Neutrophil (primary cell): Measurements from ENCODE around the gene RP9.

Experiments used
- H3K27ac ChIP-seq: fragments of 200-600 bp; sonication (generic); 2 replicates; pipeline ENCODE4 v1.5.1; 2016; ENCODE audit warnings: mild to moderate bottlenecking, moderate library complexity
- H3K27me3 ChIP-seq: fragments of 200-600 bp; sonication (generic); 2 replicates; pipeline ENCODE4 v1.6.0; 2016; ENCODE audit warnings: mild to moderate bottlenecking
- H3K36me3 ChIP-seq: fragments of 200-600 bp; sonication (generic); 2 replicates; pipeline ENCODE4 v1.5.1; 2017
- H3K4me1 ChIP-seq, 2 experiments: fragments of 200-600 bp in 1 of 2; sonication (generic) in 1 of 2; 1 replicate in 1 of 2; 2 replicates in 1 of 2; pipeline versions ENCODE4 v1.5.1 to v1.6.1; 2013 to 2016; ENCODE audit warnings: low read depth in 1 of 2, low read length in 1 of 2, mild to moderate bottlenecking in 1 of 2, moderate library complexity in 1 of 2; ENCODE audit not compliant: control insufficient read depth in 1 of 2, insufficient read depth in 1 of 2
- H3K4me3 ChIP-seq, 2 experiments: fragments of 200-600 bp in 1 of 2; sonication (generic) in 1 of 2; 1 replicate in 1 of 2; 2 replicates in 1 of 2; pipeline ENCODE4 v1.5.1; 2013 to 2016; ENCODE audit warnings: low read depth in 1 of 2, low read length in 1 of 2, mild to moderate bottlenecking in 1 of 2, moderate library complexity in 1 of 2
- H3K9me3 ChIP-seq: fragments of 200-600 bp; sonication (generic); 2 replicates; pipeline ENCODE4 v1.5.1; 2016
- TF ChIP-seq, protein P1 (sequence below): fragments of 200-600 bp; sonication (generic); IDR thresholded peaks from 2 replicates; pipeline ENCODE4 v1.5.1; 2016; ENCODE audit warnings: antibody characterized with exemption

RP9 gene

DNA sequence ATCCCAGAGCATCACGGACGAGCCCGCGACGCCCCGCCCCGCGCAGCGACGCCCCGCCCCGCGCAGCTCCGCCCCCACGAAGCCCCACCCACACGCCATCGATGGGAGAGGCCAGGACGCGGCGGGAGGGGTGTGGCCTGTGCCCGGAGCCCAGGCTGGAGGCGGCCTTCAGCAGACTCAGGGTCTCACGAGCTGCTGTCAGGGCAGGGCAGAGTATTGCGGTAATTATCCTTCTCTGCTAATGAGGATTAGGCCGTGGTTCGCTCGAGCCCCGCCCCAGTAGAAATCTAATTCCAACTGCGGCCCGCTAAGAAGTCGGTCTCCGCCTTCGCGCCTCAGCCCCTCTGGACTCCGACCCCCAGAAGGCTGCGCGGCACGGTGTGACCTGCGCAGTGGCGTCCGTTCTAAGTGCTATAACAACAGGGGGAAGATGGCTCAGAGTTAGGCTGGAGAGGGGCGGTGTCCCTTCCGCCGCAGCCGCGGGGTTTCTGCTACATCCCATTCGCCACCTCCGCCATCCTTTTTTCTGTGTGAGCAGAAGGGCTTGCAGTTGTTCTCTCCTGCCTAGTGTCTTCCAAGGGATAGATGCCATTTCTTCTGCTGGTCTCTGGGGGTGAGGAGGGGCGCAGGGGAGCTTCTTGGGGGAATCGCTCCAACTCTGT is 46.3 kb downstream of the RP9 start:
- peaks cover 30 to 40% of the 10 kb centered on the region in 2 experiments for H3K4me1 ChIP-seq
- no peaks in the 10 kb centered on the region for H3K36me3 ChIP-seq
- TF ChIP-seq, protein P1, sequence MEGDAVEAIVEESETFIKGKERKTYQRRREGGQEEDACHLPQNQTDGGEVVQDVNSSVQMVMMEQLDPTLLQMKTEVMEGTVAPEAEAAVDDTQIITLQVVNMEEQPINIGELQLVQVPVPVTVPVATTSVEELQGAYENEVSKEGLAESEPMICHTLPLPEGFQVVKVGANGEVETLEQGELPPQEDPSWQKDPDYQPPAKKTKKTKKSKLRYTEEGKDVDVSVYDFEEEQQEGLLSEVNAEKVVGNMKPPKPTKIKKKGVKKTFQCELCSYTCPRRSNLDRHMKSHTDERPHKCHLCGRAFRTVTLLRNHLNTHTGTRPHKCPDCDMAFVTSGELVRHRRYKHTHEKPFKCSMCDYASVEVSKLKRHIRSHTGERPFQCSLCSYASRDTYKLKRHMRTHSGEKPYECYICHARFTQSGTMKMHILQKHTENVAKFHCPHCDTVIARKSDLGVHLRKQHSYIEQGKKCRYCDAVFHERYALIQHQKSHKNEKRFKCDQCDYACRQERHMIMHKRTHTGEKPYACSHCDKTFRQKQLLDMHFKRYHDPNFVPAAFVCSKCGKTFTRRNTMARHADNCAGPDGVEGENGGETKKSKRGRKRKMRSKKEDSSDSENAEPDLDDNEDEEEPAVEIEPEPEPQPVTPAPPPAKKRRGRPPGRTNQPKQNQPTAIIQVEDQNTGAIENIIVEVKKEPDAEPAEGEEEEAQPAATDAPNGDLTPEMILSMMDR = peak; percentile 11
- H3K27me3 ChIP-seq = no peaks in the 10 kb centered on the region
- H3K27ac ChIP-seq = peak overlapping the region; percentile 93
- H3K9me3 ChIP-seq = no peaks in the 10 kb centered on the region
- peak overlapping the region; percentile 95 to 96 for H3K4me3 ChIP-seq

DNA sequence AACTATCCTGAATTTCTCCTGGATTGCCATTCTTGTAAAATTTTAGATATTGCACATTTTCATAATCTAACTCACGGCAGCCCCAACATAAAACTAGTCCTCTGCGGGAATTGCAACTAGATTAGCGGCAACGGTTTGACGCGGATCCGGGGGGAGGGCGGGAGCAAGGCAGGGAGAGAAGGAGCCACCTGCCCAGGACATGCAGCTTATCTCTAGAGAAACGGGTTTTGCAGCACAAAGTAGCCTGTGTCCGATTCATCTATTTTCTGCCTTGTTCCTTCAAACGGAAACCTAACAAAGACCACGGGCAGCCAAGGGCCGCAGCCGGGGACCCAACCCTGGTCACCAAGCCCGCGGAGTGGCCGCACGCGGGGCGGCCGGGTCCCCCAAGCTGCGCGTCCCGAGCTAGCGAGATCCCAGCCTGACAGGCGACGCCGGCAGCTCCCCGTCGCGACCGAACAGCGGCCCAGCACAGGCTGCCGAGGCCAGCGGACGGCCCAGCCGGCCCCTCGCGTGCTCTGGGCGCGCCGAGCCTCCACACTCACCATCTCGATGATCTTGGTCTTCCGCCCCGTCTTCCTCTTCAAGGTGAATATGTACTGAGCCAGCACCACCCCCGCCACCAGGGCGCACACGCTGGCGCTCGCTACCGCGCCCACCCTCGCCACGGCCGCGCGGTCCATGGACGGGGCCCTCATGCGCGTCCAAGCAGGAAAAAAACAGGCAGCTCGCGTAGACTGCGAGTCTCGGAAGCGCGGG is 47.0 kb downstream of the RP9 start, which contains the start of gene NT5C3A:
NT5C3A (minus strand) TSS at position 754 of the 759 bp plus-strand sequence; CDS start at position 683, 71 bp downstream.
- TF ChIP-seq, protein P1 = peak; percentile 41
- peak within 1 kb of the TSS; percentile 93 for H3K27ac ChIP-seq

DNA sequence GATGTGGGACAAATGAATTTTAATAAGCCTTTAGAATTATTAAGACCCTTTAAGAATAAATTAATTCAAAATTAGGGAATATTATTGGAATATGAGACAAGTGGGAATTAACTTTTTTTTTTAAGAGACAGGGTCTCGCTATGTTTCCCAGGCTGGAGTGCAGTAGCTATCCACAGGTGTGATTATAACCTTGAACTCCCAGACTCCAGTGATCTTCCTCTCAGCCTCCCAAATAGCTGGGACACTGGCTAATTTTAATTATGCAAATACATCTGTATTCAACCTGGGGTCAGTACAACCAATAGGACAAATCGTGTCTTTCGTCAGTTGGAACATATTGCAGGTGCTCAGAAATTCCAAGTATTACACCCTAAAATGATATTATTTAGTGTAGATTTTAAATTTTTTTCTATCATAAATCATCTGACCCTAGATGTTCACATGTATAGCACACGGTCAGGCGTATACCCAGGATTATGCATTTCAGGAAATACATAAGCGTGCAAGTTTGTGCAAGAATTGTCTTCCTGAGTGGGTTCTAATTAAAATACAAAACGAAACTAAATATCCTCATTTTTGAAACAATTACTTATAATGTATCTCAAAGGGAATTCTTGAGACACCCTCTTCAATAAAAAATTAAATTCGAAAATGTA is 47.8 kb downstream of the RP9 start:
- peak overlapping the region; percentile 95 to 96 for H3K4me3 ChIP-seq
- no peaks in the 10 kb centered on the region for H3K36me3 ChIP-seq
- H3K9me3 ChIP-seq = no peaks in the 10 kb centered on the region
- peak overlapping the region; percentile 93 for H3K27ac ChIP-seq
- no peaks in the 10 kb centered on the region for H3K27me3 ChIP-seq
- TF ChIP-seq, protein P1 = no peak
- peaks cover 30 to 40% of the 10 kb centered on the region in 2 experiments for H3K4me1 ChIP-seq

More for the DNA sequence above, 47.0 kb downstream of the RP9 start, which contains the start of gene NT5C3A:
- Histone ChIP-seq H3K27me3 (no peaks in the 10 kb centered on the region), H3K4me3 (peak within 1 kb of the TSS; percentile 95 to 96), H3K9me3 (no peaks in the 10 kb centered on the region), H3K36me3 (no peaks in the 10 kb centered on the region), H3K4me1 (peaks cover 30 to 40% of the 10 kb centered on the region in 2 experiments)

DNA sequence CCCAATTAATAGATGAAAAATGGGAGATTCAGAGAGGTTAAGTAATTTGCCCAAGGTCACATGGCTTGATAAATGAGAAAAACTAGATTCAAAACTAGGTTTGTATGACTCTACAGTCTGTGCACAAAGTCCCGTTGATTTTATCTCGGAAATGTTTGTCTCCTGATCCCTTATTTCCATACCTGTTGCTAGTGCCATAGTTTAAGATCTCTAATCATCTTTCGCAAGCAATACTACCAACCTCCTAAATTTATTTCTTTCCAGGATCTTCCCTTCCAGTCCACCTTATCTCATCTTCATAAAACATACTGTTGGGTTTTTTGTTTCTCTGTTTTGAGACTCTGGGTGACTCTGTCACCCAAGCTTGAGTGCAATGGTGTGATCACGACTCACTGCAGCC is 49.6 kb downstream of the RP9 start:
- H3K4me1 ChIP-seq = peaks cover 37 to 48% of the 10 kb centered on the region in 2 experiments
- H3K27me3 ChIP-seq = no peaks in the 10 kb centered on the region
- H3K9me3 ChIP-seq = no peaks in the 10 kb centered on the region
- H3K27ac ChIP-seq = no peak overlapping the region
- TF ChIP-seq, protein P1 = no peak
- no peak overlapping the region for H3K4me3 ChIP-seq
- H3K36me3 ChIP-seq = no peaks in the 10 kb centered on the region

DNA sequence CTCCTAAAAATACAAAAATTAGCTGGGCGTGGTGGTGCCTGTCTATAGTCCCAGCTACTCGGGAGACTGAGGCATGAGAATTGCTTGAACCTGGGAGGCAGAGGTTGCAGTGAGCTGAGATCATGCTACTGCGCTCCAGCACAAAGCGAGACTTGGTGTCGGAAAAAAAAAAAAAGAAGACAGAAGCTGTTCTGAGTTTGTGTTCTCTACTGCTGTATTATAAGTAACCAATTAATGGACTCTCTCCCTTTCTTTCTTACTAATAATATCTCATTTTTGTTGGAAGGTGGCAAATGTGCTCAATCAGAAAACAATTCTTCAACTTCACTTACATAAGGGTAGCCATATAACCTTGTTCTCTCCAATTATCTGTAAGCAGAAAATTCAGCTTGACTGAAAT is 54.0 kb downstream of the RP9 start:
- peak overlapping the region; percentile 61 for H3K27ac ChIP-seq
- no peaks in the 10 kb centered on the region for H3K36me3 ChIP-seq
- H3K9me3 ChIP-seq = no peaks in the 10 kb centered on the region
- TF ChIP-seq, protein P1 = no peak
- no peak overlapping the region for H3K4me3 ChIP-seq
- H3K4me1 ChIP-seq = peaks cover 51 to 64% of the 10 kb centered on the region in 2 experiments
- no peaks in the 10 kb centered on the region for H3K27me3 ChIP-seq
